HG02763 (cell line): ENCODE data around the gene PATJ.
"Not testable (repeated sequence)": the region's sequence is repeated elsewhere in the genome, so short reads cannot be mapped to it uniquely, and the experiment has no call there.

Source experiments
- ATAC-seq: cut with Tn5 transposase; IDR thresholded peaks from one replicate; pipeline ENCODE4 v1.9.1; 2021; ENCODE audit warnings: mild to moderate bottlenecking, moderate library complexity; ENCODE audit not compliant: unreplicated experiment

The PATJ gene

GRCh38 chr1:61887076-61887867, 145.0 kb downstream of the PATJ start:
- ATAC-seq, result no peak

GRCh38 chr1:61887931-61888564, 145.8 kb downstream of the PATJ start:
- ATAC-seq, result no peak

- no peak for ATAC-seq
These were observed 146.5 kb downstream of the PATJ start for GRCh38 chr1:61888808-61889207.

GRCh38 chr1:61890435-61890834, 148.2 kb downstream of the PATJ start:
- ATAC-seq, result not testable (repeated sequence)

- no peak for ATAC-seq
These were observed 150.7 kb downstream of the PATJ start for GRCh38 chr1:61892977-61893376.

- ATAC-seq, result not testable (repeated sequence)
These were observed 152.0 kb downstream of the PATJ start for GRCh38 chr1:61894296-61894695.

GRCh38 chr1:61895175-61895574, 152.9 kb downstream of the PATJ start:
- no peak for ATAC-seq

- ATAC-seq, result no peak
These were observed 156.4 kb downstream of the PATJ start for GRCh38 chr1:61898658-61899057.

- ATAC-seq, result no peak
These were observed 162.1 kb downstream of the PATJ start for GRCh38 chr1:61904354-61904753.

- no peak for ATAC-seq
These were observed 164.8 kb downstream of the PATJ start for GRCh38 chr1:61907102-61907501.

- ATAC-seq, result no peak
These were observed 167.8 kb downstream of the PATJ start for GRCh38 chr1:61910035-61910434.

GRCh38 chr1:61914823-61915482, 172.7 kb downstream of the PATJ start:
- ATAC-seq, result no peak

GRCh38 chr1:61921435-61921834, 179.2 kb downstream of the PATJ start:
- no peak for ATAC-seq

- no peak for ATAC-seq
These were observed 180.7 kb downstream of the PATJ start for GRCh38 chr1:61922950-61923480.

GRCh38 chr1:61925591-61926298, 183.5 kb downstream of the PATJ start:
- no peak for ATAC-seq

- no peak for ATAC-seq
These were observed 184.3 kb downstream of the PATJ start for GRCh38 chr1:61926597-61926996.

- no peak for ATAC-seq
These were observed 187.9 kb downstream of the PATJ start for GRCh38 chr1:61930116-61930645.

- ATAC-seq, result no peak
These were observed 189.5 kb downstream of the PATJ start for GRCh38 chr1:61931587-61932279.

- no peak for ATAC-seq
These were observed 193.2 kb downstream of the PATJ start for GRCh38 chr1:61935516-61935915.

- no peak for ATAC-seq
These were observed 194.6 kb downstream of the PATJ start for GRCh38 chr1:61936839-61937238.
